ENCODE measurements around the gene RSBN1. TPM values are rescaled to one million over a fixed set of nuclear protein-coding genes. Genes with fewer than 3 reads are reported as not detected.
A peak's percentile ranks its signal among the peaks of the same experiment; 100 is the strongest.

The RSBN1 gene
- total RNA-seq, 6 donors from 2014 or later: 20.2 to 32.8 (median 23.6) TPM

- Histone ChIP-seq H3K9me3 (no peaks in the 10 kb centered on the region), H3K4me1 (peaks cover 44 to 72% (median 52%) of the 10 kb centered on the region in 4 donors), H3K27ac (peak overlapping the region; percentile 40 to 78 (median 77)), H3K4me3 (no peak overlapping the region), H3K36me3 (no peaks in the 10 kb centered on the region), H3K27me3 (no peaks in the 10 kb centered on the region)
- 15 to 24% methylated on average over 4 of the region's 4 CpGs for WGBS, 2 donors
- TF ChIP-seq EP300 (IDR thresholded peaks at IDR 0.05) (peak in 1 of 4 donors; percentile 2), CTCF (IDR thresholded peaks at IDR 0.05) (no peak), POLR2AphosphoS5 (IDR thresholded peaks at IDR 0.05) (peak in 1 of 2 donors; percentile 54), POLR2A (IDR thresholded peaks at IDR 0.05) (no peak)
- peak; percentile 87 to 90 for ATAC-seq (ENCODE audit: low FRiP score in 2 of 2)
- peak in 1 of 2 donors; percentile 68 for DNase-seq
Observed at GRCh38 chr1:113783254-113784103, 28.8 kb downstream of the RSBN1 start.

- Histone ChIP-seq H3K27ac (peak overlapping the region in 2 of 4 donors; percentile 77 to 78), H3K4me1 (peaks cover 44 to 69% (median 52%) of the 10 kb centered on the region in 4 donors), H3K4me3 (no peak overlapping the region), H3K36me3 (peaks cover 0 to under 1% (median 0%) of the 10 kb centered on the region in 4 donors), H3K27me3 (no peaks in the 10 kb centered on the region), H3K9me3 (no peaks in the 10 kb centered on the region)
- TF ChIP-seq EP300 (IDR thresholded peaks at IDR 0.05) (no peak), POLR2AphosphoS5 (IDR thresholded peaks at IDR 0.05) (no peak), CTCF (IDR thresholded peaks at IDR 0.05) (no peak), POLR2A (IDR thresholded peaks at IDR 0.05) (no peak)
- ATAC-seq (ENCODE audit: low FRiP score in 2 of 2) (no peak), DNase-seq (no peak)
- WGBS, 2 donors: 22 to 33% methylated on average over 2 of the region's 2 CpGs
Observed at GRCh38 chr1:113782406-113782805, 29.9 kb downstream of the RSBN1 start.

- H3K9me3 ChIP-seq: no peaks in the 10 kb centered on the region
- H3K27ac ChIP-seq: peak overlapping the region in 2 of 4 donors; percentile 31 to 78
- no peak for DNase-seq
- peaks cover 44 to 61% (median 52%) of the 10 kb centered on the region in 4 donors for H3K4me1 ChIP-seq
- 54 to 60% methylated on average over 5 of the region's 5 CpGs for WGBS, 2 donors
- no peak overlapping the region for H3K4me3 ChIP-seq
- TF ChIP-seq POLR2AphosphoS5 (IDR thresholded peaks at IDR 0.05) (no peak), CTCF (IDR thresholded peaks at IDR 0.05) (no peak), POLR2A (IDR thresholded peaks at IDR 0.05) (no peak), EP300 (IDR thresholded peaks at IDR 0.05) (no peak)
- H3K27me3 ChIP-seq: no peaks in the 10 kb centered on the region
- peaks cover 0 to 18% (median 5%) of the 10 kb centered on the region in 4 donors for H3K36me3 ChIP-seq
- ATAC-seq (ENCODE audit: low FRiP score in 2 of 2): no peak
Observed at GRCh38 chr1:113780374-113781146, 31.7 kb downstream of the RSBN1 start.

GRCh38 chr1:113779542-113779941 is 32.7 kb downstream of the RSBN1 start:
- Histone ChIP-seq H3K27me3 (no peaks in the 10 kb centered on the region), H3K27ac (peak overlapping the region in 1 of 4 donors; percentile 6), H3K4me3 (no peak overlapping the region), H3K4me1 (peaks cover 42 to 53% (median 47%) of the 10 kb centered on the region in 4 donors), H3K9me3 (no peaks in the 10 kb centered on the region), H3K36me3 (peaks cover 0 to 27% (median 5%) of the 10 kb centered on the region in 4 donors)
- DNase-seq: no peak
- 90 to 95% methylated on average over 6 of the region's 6 CpGs for WGBS, 2 donors
- no peak for ATAC-seq (ENCODE audit: low FRiP score in 2 of 2)
- no peak for TF ChIP-seq EP300 (IDR thresholded peaks at IDR 0.05)
- TF ChIP-seq CTCF (IDR thresholded peaks at IDR 0.05): no peak
- no peak for TF ChIP-seq POLR2AphosphoS5 (IDR thresholded peaks at IDR 0.05)
- TF ChIP-seq POLR2A (IDR thresholded peaks at IDR 0.05): no peak

Measured in upper lobe of left lung (tissue), 6 donors.